HEK293 (cell line): Measurements from ENCODE around the gene PXDC1.

Source experiments
- CTCF ChIA-PET: fragments of 350-600 bp; formaldehyde crosslinking; extraction: SDS; loops from one replicate; lab custom pipeline; 2021; ENCODE audit warnings: antibody characterized with exemption; lab: Yijun Ruan, JAX
- POLR2A ChIA-PET: fragments of 300-600 bp; formaldehyde crosslinking; extraction: SDS; loops from one replicate; lab custom pipeline; 2020; ENCODE audit warnings: antibody characterized with exemption, inconsistent platforms; lab: Yijun Ruan, JAX
- H3K27ac ChIP-seq: fragments of 200-500 bp; sonication (Bioruptor generic); 2 replicates; pipeline ENCODE4 v1.5.1; 2014; ENCODE audit warnings: low read depth, low read length, control low read depth, inconsistent platforms; ENCODE audit errors: extremely low read depth
- H3K36me3 ChIP-seq, 2 experiments: fragments of 200-500 bp in 1 of 2; sonication (Bioruptor generic) in 1 of 2; 1 replicate in 1 of 2; 2 replicates in 1 of 2; pipeline ENCODE4 v1.5.1; 2014 to 2017; ENCODE audit warnings: inconsistent platforms in 2 of 2, low read length in 2 of 2; ENCODE audit not compliant: control insufficient read depth in 2 of 2, insufficient read depth in 1 of 2
- H3K4me1 ChIP-seq: fragments of 200-500 bp; sonication (Bioruptor generic); 2 replicates; pipeline ENCODE4 v1.5.1; 2014; ENCODE audit warnings: mild to moderate bottlenecking, low read length, inconsistent platforms; ENCODE audit not compliant: control insufficient read depth, insufficient read depth
- H3K4me3 ChIP-seq: 2 replicates; pipeline ENCODE4 v1.5.1; 2011; ENCODE audit warnings: low read depth, mild to moderate bottlenecking, control low read depth, low read length, moderate library complexity
- H3K9me3 ChIP-seq: fragments of 200-500 bp; sonication (Bioruptor generic); 2 replicates; pipeline ENCODE4 v1.5.1; 2014; ENCODE audit warnings: low read depth, low read length, inconsistent platforms; ENCODE audit not compliant: control insufficient read depth, insufficient read depth
- KLF8 ChIP-seq: fragments of 450-650 bp; formaldehyde crosslinking; IDR thresholded peaks from 2 replicates; pipeline ENCODE4 v1.5.1; 2016; ENCODE audit warnings: missing biosample characterization, missing genetic modification characterization
- OVOL3 ChIP-seq: fragments of 450-650 bp; formaldehyde crosslinking; IDR thresholded peaks from 2 replicates; pipeline ENCODE4 v1.5.1; 2016; ENCODE audit warnings: missing biosample characterization, missing genetic modification characterization
- PRDM1 ChIP-seq: fragments of 450-650 bp; formaldehyde crosslinking; IDR thresholded peaks from 2 replicates; pipeline ENCODE4; 2016; ENCODE audit warnings: missing biosample characterization, missing genetic modification characterization
- SP7 ChIP-seq: fragments of 450-650 bp; formaldehyde crosslinking; IDR thresholded peaks from 2 replicates; pipeline ENCODE4 v1.5.1; 2016; ENCODE audit warnings: missing biosample characterization, missing genetic modification characterization
- TRIM28 ChIP-seq: IDR thresholded peaks from 2 replicates; pipeline ENCODE4 v1.6.1; 2011; ENCODE audit warnings: low read length, control low read depth, borderline replicate concordance
- ZNF132 ChIP-seq: fragments of 450-650 bp; formaldehyde crosslinking; IDR thresholded peaks from 2 replicates; pipeline ENCODE4 v1.5.1; 2017; ENCODE audit warnings: missing biosample characterization, missing genetic modification characterization, borderline replicate concordance
- ZNF175 ChIP-seq: fragments of 450-650 bp; formaldehyde crosslinking; IDR thresholded peaks from 2 replicates; pipeline ENCODE4 v1.5.1; 2016; ENCODE audit warnings: missing biosample characterization, missing genetic modification characterization
- ZNF19 ChIP-seq: fragments of 450-650 bp; formaldehyde crosslinking; IDR thresholded peaks from 2 replicates; pipeline ENCODE4; 2016; ENCODE audit warnings: missing biosample characterization, missing genetic modification characterization, low read depth
- ZNF510 ChIP-seq: fragments of 450-650 bp; formaldehyde crosslinking; IDR thresholded peaks from 2 replicates; pipeline ENCODE4 v1.5.1; 2018; ENCODE audit warnings: mild to moderate bottlenecking, missing genetic modification characterization, missing biosample characterization; ENCODE audit not compliant: insufficient replicate concordance
- ZNF621 ChIP-seq: fragments of 450-650 bp; formaldehyde crosslinking; IDR thresholded peaks from 2 replicates; pipeline ENCODE4 v1.5.1; 2017; ENCODE audit warnings: missing biosample characterization, missing genetic modification characterization
- ZNF791 ChIP-seq: fragments of 450-650 bp; formaldehyde crosslinking; IDR thresholded peaks from 2 replicates; pipeline ENCODE4 v1.5.1; 2016; ENCODE audit warnings: missing biosample characterization, missing genetic modification characterization
- TF ChIP-seq, protein P1 (sequence below): fragments of 450-650 bp; formaldehyde crosslinking; conservative IDR thresholded peaks from 2 replicates; pipeline ENCODE4 v1.5.1; 2016; ENCODE audit warnings: low read depth, missing biosample characterization, missing genetic modification characterization
- TF ChIP-seq, protein P2 (sequence below): fragments of 450-650 bp; formaldehyde crosslinking; IDR thresholded peaks from 2 replicates; pipeline ENCODE4 v1.5.1; 2016; ENCODE audit warnings: missing biosample characterization, missing genetic modification characterization

The PXDC1 gene

GRCh38 chr6:3742076-3742425, 9.5 kb downstream of the PXDC1 start (continued):
- no peak for TF ChIP-seq ZNF510

DNA sequence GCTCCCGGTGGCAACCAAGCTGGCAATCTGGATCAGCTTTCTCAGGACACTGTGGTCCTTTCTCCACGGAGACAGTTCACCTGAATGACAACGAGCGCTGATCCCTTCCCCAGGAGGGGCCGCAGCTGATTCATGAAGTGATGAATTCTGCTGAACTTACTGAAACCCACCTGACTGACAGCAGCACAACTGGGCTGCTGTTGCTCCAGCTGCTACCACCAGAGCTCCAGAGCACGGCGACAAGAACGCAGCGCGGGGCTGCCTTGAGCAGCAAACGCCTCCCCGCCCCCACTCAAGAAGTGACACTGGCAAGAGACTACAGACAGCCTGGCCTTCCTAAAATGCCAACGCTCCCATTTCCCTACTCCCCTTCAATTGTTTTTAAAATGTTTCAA, 10.0 kb downstream of the PXDC1 start:
- POLR2A ChIA-PET: no interaction called here
- Histone ChIP-seq H3K36me3 (peaks cover 0 to 25% of the 10 kb centered on the region in 2 experiments; a peak in 1 of 3 replicates), H3K27ac (no peak overlapping the region), H3K9me3 (no peaks in the 10 kb centered on the region), H3K4me3 (no peak overlapping the region), H3K4me1 (peaks cover 6% of the 10 kb centered on the region; the same call in 1 of the 2 replicates)
- CTCF ChIA-PET: interaction anchor here (0.7 to 7.8 kb wide), 27 partner anchors 9 to 462 kb away, joined by 3 to 107 read pairs (median 4); partner anchors contain the start of gene FAM50B
- no peak for TF ChIP-seq ZNF175 (tag by site-specific recombination)

GRCh38 chr6:3740551-3741476, 10.7 kb downstream of the PXDC1 start:
- ChIA-PET POLR2A (no interaction called here), CTCF (interaction anchor here (0.7 to 7.8 kb wide), 24 partner anchors 9 to 461 kb away, joined by 3 to 107 read pairs (median 4); partner anchors contain the start of gene FAM50B)
- Histone ChIP-seq H3K4me3 (no peak overlapping the region), H3K9me3 (no peaks in the 10 kb centered on the region), H3K27ac (no peak overlapping the region), H3K36me3 (peaks cover 0 to 31% of the 10 kb centered on the region in 2 experiments; a peak in 1 of 3 replicates), H3K4me1 (peaks cover 6% of the 10 kb centered on the region; the same call in 1 of the 2 replicates)
- no peak for TF ChIP-seq TRIM28

- Histone ChIP-seq H3K36me3 (peaks cover 0 to 39% of the 10 kb centered on the region in 2 experiments; a peak in 2 of 3 replicates), H3K27ac (no peak overlapping the region), H3K4me1 (peaks cover 6% of the 10 kb centered on the region; the same call in 1 of the 2 replicates), H3K9me3 (no peaks in the 10 kb centered on the region), H3K4me3 (no peak overlapping the region)
- POLR2A ChIA-PET: no interaction called here
- CTCF ChIA-PET: interaction anchor here (0.7 to 7.8 kb wide), 4 partner anchors 239 to 489 kb away, joined by 3 to 107 read pairs (median 3); no protein-coding TSS in a partner anchor
- TF ChIP-seq OVOL3 (tag by site-specific recombination): no peak
- TF ChIP-seq, protein P1, sequence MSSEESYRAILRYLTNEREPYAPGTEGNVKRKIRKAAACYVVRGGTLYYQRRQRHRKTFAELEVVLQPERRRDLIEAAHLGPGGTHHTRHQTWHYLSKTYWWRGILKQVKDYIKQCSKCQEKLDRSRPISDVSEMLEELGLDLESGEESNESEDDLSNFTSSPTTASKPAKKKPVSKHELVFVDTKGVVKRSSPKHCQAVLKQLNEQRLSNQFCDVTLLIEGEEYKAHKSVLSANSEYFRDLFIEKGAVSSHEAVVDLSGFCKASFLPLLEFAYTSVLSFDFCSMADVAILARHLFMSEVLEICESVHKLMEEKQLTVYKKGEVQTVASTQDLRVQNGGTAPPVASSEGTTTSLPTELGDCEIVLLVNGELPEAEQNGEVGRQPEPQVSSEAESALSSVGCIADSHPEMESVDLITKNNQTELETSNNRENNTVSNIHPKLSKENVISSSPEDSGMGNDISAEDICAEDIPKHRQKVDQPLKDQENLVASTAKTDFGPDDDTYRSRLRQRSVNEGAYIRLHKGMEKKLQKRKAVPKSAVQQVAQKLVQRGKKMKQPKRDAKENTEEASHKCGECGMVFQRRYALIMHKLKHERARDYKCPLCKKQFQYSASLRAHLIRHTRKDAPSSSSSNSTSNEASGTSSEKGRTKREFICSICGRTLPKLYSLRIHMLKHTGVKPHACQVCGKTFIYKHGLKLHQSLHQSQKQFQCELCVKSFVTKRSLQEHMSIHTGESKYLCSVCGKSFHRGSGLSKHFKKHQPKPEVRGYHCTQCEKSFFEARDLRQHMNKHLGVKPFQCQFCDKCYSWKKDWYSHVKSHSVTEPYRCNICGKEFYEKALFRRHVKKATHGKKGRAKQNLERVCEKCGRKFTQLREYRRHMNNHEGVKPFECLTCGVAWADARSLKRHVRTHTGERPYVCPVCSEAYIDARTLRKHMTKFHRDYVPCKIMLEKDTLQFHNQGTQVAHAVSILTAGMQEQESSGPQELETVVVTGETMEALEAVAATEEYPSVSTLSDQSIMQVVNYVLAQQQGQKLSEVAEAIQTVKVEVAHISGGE: no peak
- TF ChIP-seq, protein P2, sequence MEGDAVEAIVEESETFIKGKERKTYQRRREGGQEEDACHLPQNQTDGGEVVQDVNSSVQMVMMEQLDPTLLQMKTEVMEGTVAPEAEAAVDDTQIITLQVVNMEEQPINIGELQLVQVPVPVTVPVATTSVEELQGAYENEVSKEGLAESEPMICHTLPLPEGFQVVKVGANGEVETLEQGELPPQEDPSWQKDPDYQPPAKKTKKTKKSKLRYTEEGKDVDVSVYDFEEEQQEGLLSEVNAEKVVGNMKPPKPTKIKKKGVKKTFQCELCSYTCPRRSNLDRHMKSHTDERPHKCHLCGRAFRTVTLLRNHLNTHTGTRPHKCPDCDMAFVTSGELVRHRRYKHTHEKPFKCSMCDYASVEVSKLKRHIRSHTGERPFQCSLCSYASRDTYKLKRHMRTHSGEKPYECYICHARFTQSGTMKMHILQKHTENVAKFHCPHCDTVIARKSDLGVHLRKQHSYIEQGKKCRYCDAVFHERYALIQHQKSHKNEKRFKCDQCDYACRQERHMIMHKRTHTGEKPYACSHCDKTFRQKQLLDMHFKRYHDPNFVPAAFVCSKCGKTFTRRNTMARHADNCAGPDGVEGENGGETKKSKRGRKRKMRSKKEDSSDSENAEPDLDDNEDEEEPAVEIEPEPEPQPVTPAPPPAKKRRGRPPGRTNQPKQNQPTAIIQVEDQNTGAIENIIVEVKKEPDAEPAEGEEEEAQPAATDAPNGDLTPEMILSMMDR (tag by site-specific recombination): no peak
- TF ChIP-seq ZNF621: no peak
- no peak for TF ChIP-seq KLF8
- TF ChIP-seq ZNF132 (tag by site-specific recombination): no peak
- no peak for TF ChIP-seq ZNF19 (tag by site-specific recombination)
- TF ChIP-seq SP7: no peak
- TF ChIP-seq PRDM1 (tag by site-specific recombination): no peak
- TF ChIP-seq ZNF791: no peak
Observed at GRCh38 chr6:3739311-3739897, 12.1 kb downstream of the PXDC1 start.
